Putamen (tissue), 1 donor: ENCODE results near the gene UCP3.

ENCODE experiments used
- DNase-seq: peaks from one replicate; pipeline ENCODE4 v3.0.0-alpha.2; 2016; ENCODE audit warnings: low spot score

The UCP3 gene

GRCh38 chr11:74008373-74009229 is at the start of gene UCP3:
UCP3 (minus strand) TSS chr11:74009085; CDS start chr11:74007042, 2,043 bp downstream.
- no peak for DNase-seq

DNA sequence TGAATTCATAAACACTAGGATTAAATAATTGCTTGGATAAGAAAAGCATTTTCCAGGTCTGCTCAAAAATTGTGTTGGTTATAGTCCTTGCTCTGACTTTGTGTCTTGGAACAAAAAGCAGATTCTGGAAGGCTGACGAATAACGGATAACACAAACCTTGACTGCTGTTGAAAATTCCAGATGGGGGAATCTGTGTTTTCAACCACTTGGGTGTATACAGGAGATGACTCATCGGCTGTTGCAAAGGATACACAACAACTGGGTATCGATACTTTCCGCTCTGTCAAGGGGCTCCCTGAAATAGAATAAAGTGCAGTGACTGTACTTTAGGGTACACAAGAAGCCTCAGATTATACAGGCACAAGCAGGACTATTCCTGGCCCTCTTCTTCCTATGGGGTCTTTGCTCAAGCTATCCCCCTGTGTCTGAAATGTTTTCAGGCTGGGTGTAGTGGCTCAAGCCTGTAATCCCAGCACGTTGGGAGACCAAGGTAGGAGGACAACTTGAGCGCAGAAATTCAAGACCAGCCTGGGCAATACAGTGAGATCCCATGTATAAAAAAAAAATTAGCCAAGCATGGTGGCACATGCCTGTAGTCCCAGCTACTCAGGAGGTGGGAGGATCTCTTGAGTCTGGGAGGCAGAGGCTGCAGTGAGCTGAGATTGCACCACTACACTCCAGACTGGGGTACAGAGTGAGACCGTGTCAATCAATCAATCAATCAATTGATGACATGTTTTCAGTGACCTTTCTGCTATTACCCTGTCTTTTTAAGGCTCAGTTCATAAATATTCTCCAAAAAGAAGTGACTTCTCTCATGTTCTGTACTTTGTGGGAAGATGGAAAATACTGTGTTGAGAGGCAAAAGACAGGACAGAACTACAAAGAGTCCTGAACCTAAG is 48.6 kb upstream of the UCP3 start:
- DNase-seq, result no peak

- no peak for DNase-seq
Observed at GRCh38 chr11:74055938-74056337, 47.1 kb upstream of the UCP3 start.

GRCh38 chr11:74050465-74050864 is 41.6 kb upstream of the UCP3 start:
- DNase-seq, result no peak

DNA sequence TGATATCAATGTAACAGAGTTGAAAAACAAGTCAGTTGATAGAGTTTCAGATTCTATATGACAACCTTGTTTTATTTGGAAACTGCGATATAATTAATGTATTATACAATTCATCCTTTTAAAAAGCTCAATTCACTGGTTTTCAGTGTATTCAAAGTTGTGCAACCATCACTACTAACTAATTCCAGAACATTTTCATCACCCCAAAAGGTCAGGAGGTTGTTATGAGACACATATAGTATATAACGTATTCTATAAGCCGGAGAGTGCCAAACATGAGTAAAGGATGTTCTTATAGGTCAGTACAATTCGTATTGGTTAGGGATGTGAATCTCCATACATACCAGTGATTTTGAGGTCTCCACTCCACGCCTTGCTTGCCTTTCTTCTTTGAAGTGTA is 40.1 kb upstream of the UCP3 start:
- no peak for DNase-seq

- no peak for DNase-seq
Observed at GRCh38 chr11:74044538-74044937, 35.7 kb upstream of the UCP3 start.

- DNase-seq, result no peak
Observed at GRCh38 chr11:74043450-74043849, 34.6 kb upstream of the UCP3 start.

GRCh38 chr11:74037309-74037708 is 28.4 kb upstream of the UCP3 start:
- no peak for DNase-seq

DNA sequence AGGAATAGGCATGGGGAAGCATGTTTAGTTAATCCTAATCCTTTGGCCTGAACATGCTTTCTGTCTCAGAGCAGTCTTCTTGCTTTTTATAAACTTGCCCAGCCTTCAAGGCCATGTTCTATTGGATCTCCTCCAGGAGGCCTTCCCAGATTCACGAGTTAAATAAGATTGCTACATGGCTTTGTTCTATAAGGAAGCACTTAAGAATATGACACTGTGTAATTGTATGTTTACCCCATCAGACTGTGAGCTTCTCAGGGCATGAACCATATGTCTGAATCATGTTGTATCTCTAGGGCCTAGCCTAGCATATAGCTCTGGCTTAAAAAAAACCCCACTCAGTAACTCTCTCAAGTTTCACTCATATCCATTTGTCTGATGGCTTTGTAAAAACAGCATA is 26.4 kb upstream of the UCP3 start:
- DNase-seq, result no peak

DNA sequence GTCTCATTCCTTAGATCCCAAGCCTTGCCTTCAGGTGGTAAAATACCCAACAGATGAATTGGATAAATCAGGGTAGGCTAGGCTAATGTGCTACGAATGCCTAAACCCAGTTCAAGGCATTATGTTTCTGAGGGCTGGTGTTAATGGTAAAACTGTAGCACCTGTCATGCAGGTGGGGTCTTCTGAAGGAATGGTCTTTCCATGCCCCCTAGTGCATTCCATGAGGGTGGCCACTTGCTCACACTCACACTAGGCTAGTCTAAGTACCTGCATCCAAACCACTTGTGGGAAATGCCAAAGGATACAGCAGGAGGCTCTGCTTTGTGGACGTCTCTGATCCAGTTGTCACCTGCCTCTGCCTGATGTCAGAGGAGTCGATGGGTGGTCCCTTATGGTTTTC is 24.2 kb upstream of the UCP3 start:
- no peak for DNase-seq

GRCh38 chr11:74030723-74031676 is 22.1 kb upstream of the UCP3 start:
- DNase-seq, result no peak

GRCh38 chr11:74025467-74026166 is 16.7 kb upstream of the UCP3 start:
- no peak for DNase-seq

GRCh38 chr11:74024261-74025029 is 15.6 kb upstream of the UCP3 start:
- DNase-seq, result no peak

- DNase-seq, result no peak
Observed at GRCh38 chr11:74023276-74023675, 14.4 kb upstream of the UCP3 start.

DNA sequence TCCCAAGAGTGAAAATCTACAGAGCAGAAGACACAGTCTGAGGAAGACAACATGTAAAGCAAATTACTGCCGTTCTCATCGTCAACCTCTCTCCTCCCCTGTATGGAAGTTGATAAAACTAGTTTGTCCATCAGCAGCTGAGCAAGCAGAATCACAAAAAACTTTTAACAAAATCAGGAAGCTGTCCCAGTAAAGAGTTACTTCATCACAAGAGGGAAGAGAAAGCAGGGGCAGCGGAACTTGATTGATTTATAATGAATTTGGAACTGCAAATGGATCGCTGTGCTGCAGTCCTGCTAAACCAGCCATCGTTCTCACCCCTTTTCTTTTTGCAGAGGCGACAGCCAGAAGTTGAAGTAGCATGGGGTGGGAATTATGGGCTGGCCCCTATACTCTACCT is 13.7 kb upstream of the UCP3 start:
- no peak for DNase-seq

GRCh38 chr11:74021998-74022397 is 13.1 kb upstream of the UCP3 start:
- no peak for DNase-seq

DNA sequence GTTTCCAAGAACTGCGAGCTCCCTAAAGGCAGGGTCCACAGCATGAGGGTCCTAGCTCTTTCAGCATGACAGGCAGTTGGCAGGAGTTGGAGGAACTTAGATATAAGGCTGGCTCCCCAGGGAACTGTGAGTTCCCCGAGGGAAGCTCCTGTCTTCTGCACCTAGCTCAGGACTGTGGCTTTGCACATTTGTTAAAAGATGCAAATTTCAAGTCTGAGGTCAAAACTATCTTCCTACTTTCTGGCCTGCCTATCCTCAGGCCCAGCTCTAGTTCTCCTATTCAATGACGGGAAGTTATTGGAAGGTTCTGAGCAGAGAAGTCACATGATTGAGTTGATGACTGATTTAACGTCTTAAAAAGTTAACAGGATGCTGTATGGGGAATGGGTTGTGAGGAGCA is 11.7 kb upstream of the UCP3 start:
- no peak for DNase-seq

GRCh38 chr11:74019860-74020259 is 11.0 kb upstream of the UCP3 start:
- DNase-seq, result no peak

- no peak for DNase-seq
Observed at GRCh38 chr11:74019104-74019738, 10.3 kb upstream of the UCP3 start.
